HTERT RPE-1 (cell line): ENCODE measurements around the gene GDF9.
"Not testable (repeated sequence)": the region's sequence is repeated elsewhere in the genome, so short reads cannot be mapped to it uniquely, and the experiment has no call there.

Experiments
- in situ Hi-C: fragments of 300-500 bp; cut with MboI; formaldehyde crosslinking; loops from 4 replicates; pipeline ENCODE4 v1.14.3; 2020; ENCODE audit warnings: low sequenced_read_pairs

GDF9 gene

DNA sequence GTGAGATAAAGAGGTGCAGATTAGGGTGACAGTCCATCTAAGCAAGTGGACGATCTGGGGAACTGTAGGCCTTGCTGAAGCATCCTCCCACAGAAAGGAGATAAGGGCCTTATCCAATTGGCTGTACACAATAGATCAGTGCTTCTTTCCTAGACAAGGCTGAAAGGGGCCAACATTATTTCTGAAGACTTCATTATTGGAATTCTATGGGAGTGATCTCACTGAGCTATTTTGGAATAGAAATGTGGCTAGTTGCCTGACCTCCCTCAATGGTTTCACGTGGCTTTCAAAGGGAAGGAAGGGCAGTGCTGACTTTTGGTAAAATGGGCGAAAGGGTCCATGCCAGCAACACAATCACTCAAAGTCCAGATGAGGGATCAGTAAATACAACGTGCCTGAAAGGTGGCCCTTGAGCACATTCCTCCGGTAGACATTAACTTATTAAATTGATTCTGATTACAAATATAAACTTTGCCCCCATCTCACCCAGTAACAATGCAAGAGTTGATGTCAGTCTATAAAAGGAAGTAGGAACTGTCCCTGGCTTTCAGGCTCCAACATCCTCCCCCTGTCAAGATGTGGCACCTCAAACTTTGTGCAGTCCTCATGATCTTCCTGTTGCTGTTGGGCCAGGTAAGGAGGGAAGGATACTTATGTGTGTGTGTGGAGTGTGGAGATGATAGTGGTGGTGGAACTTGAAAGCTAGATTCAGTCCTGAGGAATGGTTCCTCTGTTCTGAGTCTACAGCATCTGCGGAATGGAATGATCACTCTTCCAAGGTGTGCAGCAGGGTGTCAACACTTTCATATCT, 7.1 kb upstream of the GDF9 start, which contains the start of gene LEAP2:
TSS of gene LEAP2 (plus strand) at position 550 of the 811 bp plus-strand sequence. CDS start at position 577, 27 bp downstream.
- in situ Hi-C loops, result no loop called here

DNA sequence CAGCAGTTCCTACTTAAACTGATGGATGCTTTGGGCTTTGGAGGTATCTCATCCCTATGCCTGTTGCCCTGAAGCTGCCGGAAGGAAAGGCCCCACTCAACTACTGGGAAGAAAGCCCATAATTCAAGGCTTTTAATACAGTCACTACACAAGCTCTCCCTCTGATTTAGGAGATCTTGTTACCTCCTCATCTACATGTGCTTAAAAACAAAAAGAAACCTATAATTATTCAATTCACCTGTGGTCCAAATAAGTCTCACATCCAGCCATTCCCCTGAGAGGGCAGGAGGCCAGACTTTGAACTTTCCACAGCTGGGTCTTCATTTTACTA, 6.5 kb upstream of the GDF9 start:
- in situ Hi-C loops, result no loop called here

DNA sequence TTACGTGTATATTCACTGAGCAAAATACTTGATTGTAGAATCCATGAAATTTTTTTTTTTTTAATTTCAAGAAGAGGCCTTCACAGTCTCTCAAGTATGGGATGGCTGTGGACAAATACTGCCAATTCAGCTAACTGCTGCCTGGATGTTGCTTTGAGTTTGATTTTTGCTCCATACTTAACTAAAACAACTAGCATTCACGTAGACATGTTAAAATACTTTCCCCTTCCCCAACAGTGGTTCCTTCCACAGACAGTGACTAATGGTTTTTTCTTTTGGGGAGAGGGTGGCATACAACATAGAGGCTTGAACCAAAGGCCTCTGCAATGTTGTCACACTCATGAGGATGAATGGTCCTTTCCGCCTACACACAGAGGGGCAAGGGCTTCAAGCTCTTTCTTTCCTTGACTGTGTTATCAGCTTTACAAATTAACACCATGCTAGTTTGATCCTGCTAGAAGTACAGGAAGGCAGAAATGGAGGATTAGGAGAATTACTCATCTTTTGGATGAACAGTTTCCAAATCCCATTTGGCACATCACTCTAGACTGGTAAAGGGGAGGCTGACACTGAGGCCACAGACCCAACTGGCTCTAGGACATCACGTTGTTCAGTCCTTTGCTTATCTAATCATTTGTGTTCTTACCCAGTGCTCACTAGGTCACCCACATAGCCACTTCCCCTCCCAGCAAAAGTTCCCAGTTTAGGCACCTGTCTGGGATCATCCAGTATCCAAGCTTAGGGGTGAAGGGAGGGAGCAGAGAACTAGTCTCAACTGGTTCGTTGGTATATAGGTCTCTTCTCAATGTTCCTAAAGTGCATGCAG, 5.4 kb upstream of the GDF9 start:
- in situ Hi-C loops, result no loop called here

DNA sequence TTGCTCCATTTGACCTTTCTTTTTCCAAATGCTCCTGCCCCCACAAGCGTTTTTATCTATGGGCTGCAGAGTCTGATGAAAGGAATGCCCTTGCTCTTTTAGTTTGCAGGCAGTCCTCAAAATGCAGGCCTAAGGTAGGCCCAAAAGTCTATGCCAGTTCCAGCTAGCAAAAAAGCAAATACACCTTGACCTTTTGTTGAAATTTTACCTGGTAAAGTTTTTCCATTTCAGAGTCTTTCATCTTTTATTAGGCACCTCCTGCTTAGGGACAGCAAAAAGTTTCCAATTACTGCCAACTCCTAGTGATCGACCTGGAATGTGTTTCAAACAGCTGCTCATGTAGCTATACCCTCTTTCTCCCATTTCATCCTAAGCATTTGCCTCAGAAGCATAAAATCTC, 4.5 kb upstream of the GDF9 start:
- in situ Hi-C loops, result no loop called here

DNA sequence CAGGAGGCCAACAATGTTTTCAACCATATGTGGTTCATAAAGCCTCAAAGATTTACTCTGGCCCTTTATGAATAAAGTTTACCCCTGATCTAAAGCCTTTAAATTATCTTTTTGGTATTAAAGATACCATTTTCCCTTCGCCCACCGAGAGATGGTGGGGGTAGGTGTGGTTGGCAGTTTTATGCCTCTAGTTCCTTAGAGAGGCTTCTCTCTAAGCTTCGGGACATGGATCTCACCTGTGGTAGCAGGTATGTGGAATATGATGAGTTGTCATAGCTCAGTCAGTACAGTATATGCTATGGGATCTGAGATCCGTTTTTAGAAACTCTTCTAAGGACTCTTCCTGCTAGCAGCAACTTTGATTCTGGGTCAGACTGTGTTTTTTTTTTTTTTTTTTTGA, 2.5 kb upstream of the GDF9 start:
- in situ Hi-C loops, result no loop called here

DNA sequence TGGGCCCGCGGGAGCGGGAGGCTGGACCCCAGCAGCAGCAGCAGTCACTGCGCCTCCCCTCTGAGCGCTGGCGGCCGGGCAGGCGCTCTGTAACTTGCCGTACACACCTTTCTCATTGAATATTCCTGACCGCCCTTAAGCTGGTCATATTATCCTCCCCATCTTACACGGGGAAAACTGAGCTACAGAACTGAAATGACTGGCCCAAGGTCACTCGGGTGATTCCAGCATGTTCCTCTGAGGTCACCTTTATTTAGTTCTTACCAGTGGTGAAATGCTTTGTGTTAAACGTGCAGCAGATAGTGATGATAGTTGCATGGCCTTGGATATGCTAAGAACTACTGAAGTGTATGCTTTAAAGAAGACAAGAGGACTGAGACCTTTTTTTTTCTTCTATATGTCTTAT, 780 bp upstream of the GDF9 start:
- in situ Hi-C loops, result no loop called here

DNA sequence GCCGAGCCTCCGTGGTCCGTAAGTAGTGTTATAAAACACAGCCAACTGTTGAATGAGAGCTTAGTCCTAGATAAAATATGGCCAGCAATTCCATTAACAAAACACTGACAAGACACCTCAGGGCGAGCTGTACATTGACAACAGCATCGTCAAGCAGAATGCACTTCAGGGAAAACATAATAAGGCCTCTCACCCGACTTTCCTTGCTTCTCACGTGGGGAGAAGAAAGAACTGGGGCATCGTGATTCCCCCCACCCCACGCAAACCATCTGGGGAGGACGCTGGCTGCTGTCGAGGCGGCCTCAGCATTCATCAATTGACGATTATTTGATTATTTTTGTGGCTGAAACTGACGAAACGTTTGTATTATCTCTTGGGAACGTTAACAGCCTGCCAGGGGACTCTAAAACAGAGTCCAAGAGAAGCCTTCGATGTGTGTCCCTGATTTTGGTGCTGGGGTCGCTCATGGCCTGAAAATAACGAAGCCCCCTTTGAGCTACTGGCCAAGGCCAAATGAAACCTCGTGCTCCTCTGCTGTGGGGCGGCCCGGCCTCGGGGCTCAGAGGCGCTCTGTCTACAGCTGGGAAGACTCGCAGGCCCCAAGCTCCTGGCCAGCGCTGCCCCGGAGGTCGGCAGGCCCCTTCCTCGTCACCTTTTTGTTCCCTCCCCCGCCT, 464 bp downstream of the GDF9 start:
- in situ Hi-C loops, result no loop called here

DNA sequence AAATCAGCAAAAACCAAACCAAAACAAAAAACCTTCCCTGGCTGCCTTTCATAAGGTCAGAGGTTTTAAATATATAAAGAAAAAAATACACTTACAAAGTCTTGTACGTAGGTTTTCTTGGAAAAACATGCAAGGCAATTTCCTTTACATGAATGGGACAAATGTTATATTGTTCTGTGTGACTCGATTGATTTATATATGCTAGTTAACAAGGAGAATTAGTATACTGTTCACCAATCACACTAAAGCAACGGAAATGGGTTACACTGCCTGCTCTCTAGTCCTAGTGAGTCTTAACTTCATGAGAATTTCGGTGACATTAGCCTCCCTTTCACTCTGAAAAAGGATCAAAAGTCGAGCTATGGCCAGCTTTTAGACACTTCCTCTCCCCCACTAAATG, 5.5 kb downstream of the GDF9 start:
- in situ Hi-C loops, result no loop called here

DNA sequence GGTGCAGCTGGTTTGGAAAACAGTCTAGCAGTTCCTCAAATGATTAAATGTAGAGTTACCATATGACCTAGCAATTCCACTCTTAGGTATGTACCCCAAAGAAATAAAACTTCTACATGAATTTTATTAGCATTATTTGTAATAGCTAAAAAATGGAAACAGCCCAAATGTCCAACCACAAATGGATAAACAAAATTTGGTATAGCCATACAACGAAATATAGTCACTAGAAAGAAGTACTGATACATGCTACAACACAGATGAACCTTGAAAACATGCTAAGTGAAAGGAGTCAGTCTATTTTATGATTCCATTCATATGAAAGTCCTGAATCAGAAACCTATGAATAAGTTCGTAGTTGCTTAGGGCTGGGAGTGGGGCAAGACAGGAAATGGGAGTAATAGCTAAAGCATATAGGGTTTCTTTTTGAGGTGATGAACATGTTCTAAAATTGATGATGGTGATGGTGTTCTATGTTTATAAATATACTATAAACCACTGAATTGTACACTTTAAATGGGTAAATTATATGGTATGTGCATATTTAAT, 6.3 kb downstream of the GDF9 start:
- in situ Hi-C loops, result no loop called here

DNA sequence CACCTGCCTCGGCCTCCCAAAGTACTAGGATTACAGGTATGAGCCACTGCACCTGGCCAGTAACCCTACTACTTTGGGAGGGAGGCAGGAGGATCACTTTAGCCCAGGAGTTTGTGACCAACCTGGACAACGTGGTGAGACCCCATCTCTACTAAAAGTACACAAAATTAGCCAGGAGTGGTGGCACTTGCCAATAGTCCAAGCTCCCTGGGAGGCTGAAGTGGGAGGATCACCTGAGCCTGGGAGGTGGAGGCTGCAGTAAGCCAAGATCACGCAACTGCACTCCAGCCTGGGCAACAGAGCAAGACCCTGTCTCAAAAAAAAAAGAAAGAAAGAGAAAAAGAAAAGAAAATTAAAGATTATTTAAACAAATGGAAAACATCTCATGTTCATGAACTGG, 10.3 kb downstream of the GDF9 start:
- in situ Hi-C loops, result no loop called here

DNA sequence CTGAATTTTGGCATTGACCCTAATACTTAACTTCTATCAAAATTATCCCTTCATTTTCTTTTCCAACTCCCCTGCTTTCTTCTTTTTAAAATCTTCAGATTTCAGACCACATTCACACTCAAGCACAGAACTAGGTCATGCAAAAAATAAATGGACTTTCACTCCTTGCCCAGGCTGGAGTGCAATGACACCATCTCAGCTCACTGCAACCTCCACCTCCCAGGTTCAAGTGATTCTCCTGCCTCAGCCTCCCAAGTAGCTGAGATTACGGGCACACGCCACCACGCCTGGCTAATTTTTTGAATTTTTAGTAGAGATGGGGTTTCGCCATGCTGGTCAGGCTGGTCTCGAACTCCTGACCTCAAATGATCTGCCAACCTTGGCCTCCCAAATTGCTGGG, 11.3 kb downstream of the GDF9 start:
- in situ Hi-C loops, result not testable (repeated sequence)

DNA sequence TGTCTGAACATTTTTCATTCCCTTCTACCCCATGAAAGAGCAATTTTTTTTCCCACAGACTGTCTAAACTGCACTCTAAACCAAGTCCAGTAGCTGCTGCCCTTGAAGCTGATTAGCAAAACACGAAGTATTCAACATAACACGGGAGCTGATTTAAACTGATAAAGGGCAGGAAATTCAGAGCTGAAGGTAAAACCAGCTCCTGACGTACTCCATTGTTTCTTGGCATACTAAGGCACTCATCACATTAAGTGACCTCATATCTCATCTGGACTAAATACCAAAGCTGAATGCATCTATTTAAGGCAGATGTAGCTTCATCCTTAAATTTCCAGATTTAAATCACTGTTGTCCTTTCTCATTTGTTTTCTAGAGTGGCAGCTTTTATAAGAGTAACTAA, 12.0 kb downstream of the GDF9 start:
- in situ Hi-C loops, result no loop called here

DNA sequence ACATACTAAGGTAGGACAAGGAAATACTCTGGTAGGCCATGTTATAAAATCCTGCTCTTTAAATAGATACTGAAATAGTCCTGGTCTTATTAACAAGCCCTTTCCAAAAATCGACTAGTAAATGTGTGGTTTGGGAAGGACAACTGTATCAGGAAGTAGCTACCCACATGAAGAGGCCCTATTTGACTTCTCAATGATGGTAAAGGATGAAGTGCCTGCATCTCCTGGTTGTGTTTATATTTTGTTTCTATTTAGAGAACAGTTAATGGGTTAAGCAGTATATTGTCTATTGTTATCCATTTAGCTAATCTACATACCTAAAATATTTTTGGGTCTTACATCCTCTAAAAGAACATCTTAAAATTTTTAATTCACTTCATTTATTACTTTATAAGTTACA, 12.5 kb downstream of the GDF9 start:
- in situ Hi-C loops, result no loop called here

DNA sequence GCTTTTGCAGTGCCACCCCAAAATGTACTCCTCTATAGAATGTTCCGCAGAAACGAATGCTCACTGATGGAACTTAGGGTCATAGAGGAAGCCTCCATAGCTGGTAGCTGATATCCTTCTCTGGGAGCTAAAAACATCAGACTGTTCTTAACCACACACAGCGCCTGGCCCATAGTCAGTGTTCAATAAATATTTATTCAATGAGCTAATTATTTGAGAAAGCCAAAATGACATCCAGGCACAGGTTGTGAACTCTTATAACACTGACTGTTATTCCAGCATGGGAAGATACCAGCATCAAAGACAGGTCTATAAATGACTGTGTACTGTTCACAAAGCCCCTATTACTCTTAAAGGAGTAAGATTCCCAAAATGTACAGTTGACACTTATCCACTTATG, 12.9 kb downstream of the GDF9 start:
- in situ Hi-C loops, result no loop called here

DNA sequence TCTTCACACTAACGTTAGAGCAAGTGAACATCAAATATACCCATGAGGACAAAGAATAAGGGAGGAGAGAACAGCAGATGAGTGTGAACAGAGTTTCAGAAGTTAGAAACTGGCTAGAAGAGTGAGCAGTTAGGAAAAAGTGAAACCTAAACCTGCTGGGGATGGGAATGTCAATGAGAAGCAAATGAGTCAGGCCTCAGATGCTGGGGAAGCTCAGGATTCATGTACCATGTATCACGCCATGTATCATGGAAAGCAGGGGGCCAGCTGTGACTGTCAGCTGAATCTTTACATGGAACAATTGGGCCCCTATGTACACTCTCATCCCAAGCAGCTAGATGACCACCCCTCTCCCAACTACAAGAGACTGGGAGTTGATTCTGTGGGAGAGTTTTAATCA, 16.2 kb downstream of the GDF9 start:
- in situ Hi-C loops, result no loop called here

DNA sequence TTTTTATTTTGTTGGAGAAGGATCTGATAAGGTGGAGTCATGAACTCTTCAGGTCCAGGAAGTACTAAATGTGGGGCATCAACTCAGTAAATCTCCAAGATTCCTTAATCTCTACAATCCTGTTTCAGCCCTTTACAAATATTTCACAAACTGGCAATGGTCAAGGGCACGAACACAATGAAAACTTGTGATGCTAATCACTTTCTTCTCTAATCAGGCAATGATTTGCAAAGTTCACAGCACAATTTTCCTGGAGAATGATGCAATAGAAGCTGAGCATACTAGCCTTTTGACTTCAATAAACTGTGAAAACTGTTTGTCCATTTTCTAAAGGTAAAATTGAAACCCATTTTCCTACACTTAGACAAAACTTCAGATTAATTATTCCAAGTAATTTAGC, 16.9 kb downstream of the GDF9 start:
- in situ Hi-C loops, result no loop called here

DNA sequence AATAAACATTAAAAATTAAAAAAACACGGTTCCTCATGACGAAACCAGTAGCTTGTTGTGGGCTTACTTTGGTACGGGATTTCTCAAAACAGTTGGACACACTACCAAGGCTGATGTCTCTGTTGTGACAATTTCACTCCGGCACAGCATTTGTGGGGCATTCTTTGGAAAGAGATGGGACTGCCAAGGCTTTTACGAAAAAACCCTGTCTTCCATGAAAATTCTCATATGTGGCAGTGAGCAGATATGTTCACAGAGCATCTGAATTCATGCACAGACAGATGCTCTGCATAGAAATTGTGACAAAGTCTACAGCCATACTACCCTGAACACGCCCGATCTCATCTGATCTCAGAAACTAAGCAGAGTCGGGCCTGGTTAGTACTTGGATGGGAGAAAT, 18.0 kb downstream of the GDF9 start:
- in situ Hi-C loops, result no loop called here

DNA sequence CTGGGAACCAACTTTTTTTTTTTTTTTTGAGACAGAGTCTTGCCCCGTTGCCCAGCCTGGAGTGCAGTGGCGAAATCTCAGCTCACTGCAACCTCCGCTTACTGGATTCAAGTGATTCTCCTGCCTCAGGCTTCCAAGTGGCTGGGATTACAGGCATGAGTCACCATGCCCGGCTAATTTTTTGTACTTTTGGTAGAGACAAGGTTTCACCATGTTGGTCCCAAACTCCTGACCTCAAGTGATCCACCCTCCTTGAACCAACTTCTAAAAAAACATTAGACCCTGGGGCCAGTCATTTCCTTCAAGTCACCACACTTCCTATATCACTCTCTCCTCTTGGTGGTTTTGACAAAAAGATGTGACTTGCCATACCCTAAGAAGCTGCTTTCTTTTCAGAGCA, 25.0 kb downstream of the GDF9 start:
- in situ Hi-C loops, result no loop called here

DNA sequence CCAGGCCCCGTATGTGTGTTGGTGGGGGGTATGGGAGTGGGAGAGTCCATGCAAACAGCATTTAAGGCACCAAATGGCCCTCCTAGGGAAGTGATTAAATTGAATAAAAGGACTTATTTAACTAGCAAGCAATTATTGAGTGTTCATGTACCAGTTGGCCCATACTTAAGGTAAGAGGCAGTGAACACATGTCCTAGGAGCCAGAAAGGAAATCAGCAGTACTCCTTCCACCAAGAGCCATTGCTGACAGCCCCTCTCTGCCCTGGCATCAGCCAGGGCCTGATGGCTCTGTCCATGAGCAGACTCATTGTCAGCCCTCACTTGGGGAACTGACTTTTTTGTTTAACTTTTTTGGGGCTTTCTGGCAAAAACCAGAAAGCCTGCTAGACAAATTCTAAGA, 25.4 kb downstream of the GDF9 start:
- in situ Hi-C loops, result no loop called here

DNA sequence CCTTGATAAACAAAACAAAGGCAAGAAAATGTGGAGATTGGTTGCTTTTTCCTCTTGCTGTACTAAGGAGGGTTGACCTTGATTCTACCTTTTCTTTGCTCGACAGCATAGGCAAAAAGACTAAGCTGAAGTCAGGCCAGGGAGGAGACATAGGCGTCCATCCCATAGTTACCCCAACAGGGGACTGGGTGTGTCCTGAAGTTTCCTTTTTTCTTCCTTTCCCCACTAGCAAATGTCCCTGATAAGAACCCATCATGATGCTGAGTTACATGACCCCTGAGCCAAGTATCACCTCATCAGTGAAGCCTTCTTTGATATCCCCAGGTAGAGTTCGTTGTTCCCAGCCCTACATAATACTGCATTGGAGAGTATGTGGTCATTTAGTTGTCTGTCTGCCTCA, 26.0 kb downstream of the GDF9 start:
- in situ Hi-C loops, result no loop called here

DNA sequence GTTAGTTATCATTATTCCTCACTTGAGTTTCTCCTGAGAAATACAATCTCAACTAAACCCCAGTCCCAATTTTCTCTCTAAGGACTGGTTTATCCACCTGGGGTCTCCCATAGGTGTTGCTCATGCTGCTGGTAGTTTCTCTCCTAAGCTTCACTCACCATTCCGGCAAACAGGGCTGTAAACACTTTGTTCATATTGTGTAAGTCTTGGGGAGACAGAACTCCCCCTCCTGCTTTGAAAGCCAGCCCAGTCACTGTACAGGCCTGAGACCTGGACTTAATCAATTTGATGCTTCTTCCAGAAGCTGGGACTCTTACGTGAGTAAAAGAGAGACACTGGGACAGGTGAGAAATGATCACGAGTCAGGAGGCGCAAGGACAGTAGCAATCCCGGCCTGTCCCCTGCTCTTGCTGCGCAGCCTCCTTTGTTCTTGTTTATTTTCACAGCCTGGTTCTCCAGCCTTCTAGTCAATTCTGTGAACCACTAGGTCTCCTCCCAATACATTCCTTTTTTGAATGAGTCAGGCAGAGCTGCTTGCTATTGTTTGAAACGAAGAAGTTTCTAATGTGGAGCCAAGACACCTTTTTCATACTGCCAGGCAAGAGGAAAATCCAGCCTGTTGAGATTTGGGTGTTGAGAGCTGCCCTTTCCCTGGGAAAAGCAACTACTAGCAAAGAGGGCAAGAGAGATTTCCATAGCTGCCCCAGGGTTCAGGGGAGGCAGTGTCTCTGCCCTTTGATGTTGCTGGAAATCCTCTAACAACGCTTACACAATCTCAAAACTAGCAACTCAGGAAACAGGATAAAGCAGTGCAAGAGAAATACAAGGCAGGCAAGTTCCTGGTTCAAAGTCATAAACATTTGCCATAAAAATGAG, 26.6 kb downstream of the GDF9 start:
- in situ Hi-C loops, result no loop called here
